GM12878 (cell line): Measurements from ENCODE around the gene MPST. TPM values are rescaled to one million over a fixed set of nuclear protein-coding genes. Genes with fewer than 3 reads are reported as not detected.

ENCODE experiments used
- ASH2L ChIP-seq: fragments of 300-600, 200-600 bp; sonication (generic); IDR thresholded peaks from 2 replicates; pipeline ENCODE4 v1.6.1; 2017; ENCODE audit warnings: low read depth, mild to moderate bottlenecking, borderline replicate concordance
- BRCA1 ChIP-seq: IDR thresholded peaks from 2 replicates; pipeline ENCODE4 v1.6.1; 2011; ENCODE audit warnings: low read depth, low read length, improper control_type of control experiment
- CEBPZ ChIP-seq: fragments of 150-350 bp; IDR thresholded peaks from 2 replicates; pipeline ENCODE4 v1.6.1; 2016; ENCODE audit warnings: low read depth, low read length
- EP300 ChIP-seq, 2 experiments: fragments of 150-350 bp in 1 of 2; IDR thresholded peaks; 2 replicates each; pipeline ENCODE4 v1.6.1; 2011 to 2012; ENCODE audit warnings: low read depth in 2 of 2, low read length in 2 of 2, borderline replicate concordance in 1 of 2, improper control_type of control experiment in 1 of 2, inconsistent platforms in 1 of 2; ENCODE audit not compliant: control insufficient read depth in 1 of 2
- HCFC1 ChIP-seq: fragments of 150-350 bp; IDR thresholded peaks from 2 replicates; pipeline ENCODE4 v1.6.1; 2014; ENCODE audit warnings: low read length
- IKZF1 ChIP-seq: fragments of 450-650 bp; conservative IDR thresholded peaks from 2 replicates; pipeline ENCODE4 v1.6.1; 2017; ENCODE audit warnings: antibody characterized with exemption, mild to moderate bottlenecking
- IKZF2 ChIP-seq, 2 experiments: fragments of 450-650 bp; IDR thresholded peaks; 2 replicates each; pipeline ENCODE4 v1.6.1; 2017; ENCODE audit warnings: mild to moderate bottlenecking in 2 of 2, moderate library complexity in 2 of 2
- IRF5 ChIP-seq: fragments of 450-650 bp; IDR thresholded peaks from 2 replicates; pipeline ENCODE4 v1.6.1; 2017; ENCODE audit warnings: borderline replicate concordance
- JUNB ChIP-seq: IDR thresholded peaks from 2 replicates; pipeline ENCODE4 v1.6.1; 2016; ENCODE audit warnings: antibody characterized with exemption, mild to moderate bottlenecking
- KDM1A ChIP-seq: fragments of 200-600 bp; sonication (generic); IDR thresholded peaks from 2 replicates; pipeline ENCODE4 v1.6.1; 2016; ENCODE audit warnings: borderline replicate concordance
- NR2C2 ChIP-seq: IDR thresholded peaks from 2 replicates; pipeline ENCODE4 v1.6.1; 2011; ENCODE audit warnings: borderline replicate concordance, low read depth; ENCODE audit not compliant: control insufficient read depth, insufficient read length
- PML ChIP-seq: IDR thresholded peaks from 2 replicates; pipeline ENCODE4 v1.6.1; 2012; ENCODE audit warnings: low read length, inconsistent platforms
- PRDM15 ChIP-seq: fragments of 450-650 bp; formaldehyde crosslinking; IDR thresholded peaks from 2 replicates; pipeline ENCODE4 v1.4.0; 2020; ENCODE audit warnings: mild to moderate bottlenecking, moderate library complexity
- RBBP5 ChIP-seq: fragments of 200-600 bp; sonication (generic); conservative IDR thresholded peaks from 2 replicates; pipeline ENCODE4 v1.6.1; 2016
- RELB ChIP-seq: fragments of 450-650 bp; IDR thresholded peaks from 2 replicates; pipeline ENCODE4 v1.6.1; 2017; ENCODE audit warnings: low read depth, mild to moderate bottlenecking, moderate library complexity
- SIN3A ChIP-seq: IDR thresholded peaks from 2 replicates; pipeline ENCODE4 v1.6.1; 2012; ENCODE audit warnings: low read depth, low read length, improper control_type of control experiment
- SRF ChIP-seq, 2 experiments: IDR thresholded peaks; 2 replicates each; pipeline ENCODE4 v1.6.1; 2011; ENCODE audit warnings: low read depth in 2 of 2, low read length in 2 of 2, mild to moderate bottlenecking in 1 of 2, moderate library complexity in 1 of 2
- ZNF207 ChIP-seq: fragments of 450-650 bp; IDR thresholded peaks from 2 replicates; pipeline ENCODE4 v1.6.1; 2014; ENCODE audit warnings: antibody characterized with exemption, mild to moderate bottlenecking, borderline replicate concordance
- ZNF622 ChIP-seq: fragments of 450-650 bp; IDR thresholded peaks from 2 replicates; pipeline ENCODE4 v1.6.1; 2017; ENCODE audit warnings: mild to moderate bottlenecking, inconsistent platforms
- polyA plus RNA-seq, 11 experiments: library from polyadenylated mRNA; depleted of rRNA in 4 of 11; unstranded in 6 of 11; stranded (reverse) in 5 of 11; fragments of >200 nt; fragmentation: Nextera tagmentation in 4 of 11; fragmentation: Illumina TruSeq in 1 of 11; extraction: Ambion mirVana in 4 of 11; extraction: Trizol in 1 of 11; gene quantifications; 1 replicate in 1 of 11; 2 replicates in 10 of 11; pipeline versions ENCODE4 v1.2.1 to v1.2.3, GENCODE V29; 2011 to 2016; ENCODE audit warnings: inconsistent platforms in 2 of 11, missing spikeins in 2 of 11, low read depth in 1 of 11
- total RNA-seq, 4 experiments: library from RNA; depleted of rRNA in 3 of 4; stranded (reverse); fragments of >200 nt in 3 of 4; fragmentation: Illumina TruSeq in 1 of 4; extraction: Trizol in 1 of 4; gene quantifications; 2 replicates each; pipeline versions ENCODE4 v1.2.1 to v1.2.3, GENCODE V29; 2013 to 2021

The MPST gene
- total and polyA plus RNA-seq, 10 of the 15 experiments (the other 5 are each of a cell fraction or from before 2014, with no cell fraction given), result 0.95 to 88.7 (median 38.5) TPM

GRCh38 chr22:37051391-37052385, 32.1 kb downstream of the MPST start, which contains the start of gene KCTD17 (continued):
- TF ChIP-seq ZNF207, result no peak
- TF ChIP-seq SRF (IDR thresholded peaks at IDR 0.05; ENCODE audit: low read depth in 2 of 2, low read length in 2 of 2), result peak in 1 of 2 experiments; percentile 48; a peak in 1 of 4 replicates
- no peak for TF ChIP-seq NR2C2
- no peak for TF ChIP-seq BRCA1
- no peak for TF ChIP-seq PML
- no peak for TF ChIP-seq CEBPZ
- peak; percentile 78 for TF ChIP-seq IKZF1
- TF ChIP-seq JUNB, result no peak
- TF ChIP-seq EP300 (IDR thresholded peaks at IDR 0.05; ENCODE audit: borderline replicate concordance in 1 of 2, control insufficient read depth in 1 of 2, low read depth in 2 of 2, low read length in 2 of 2), result no peak
- no peak for TF ChIP-seq RELB
- no peak for TF ChIP-seq KDM1A
- TF ChIP-seq IKZF2 (IDR thresholded peaks at IDR 0.05), result no peak
- TF ChIP-seq IRF5, result no peak
- TF ChIP-seq SIN3A, result peak; percentile 33; the same call in 1 of the 2 replicates
- peak; percentile 79 for TF ChIP-seq HCFC1
- no peak for TF ChIP-seq PRDM15 (CRISPR knock-in tag)
- TF ChIP-seq ZNF622, result no peak
- no peak for TF ChIP-seq ASH2L
- TF ChIP-seq RBBP5, result no peak
